Globus pallidus (tissue), 1 donor: Measurements from ENCODE around the gene BBX.

Experiments
- DNase-seq: peaks from one replicate; pipeline ENCODE4 v3.0.0-alpha.2; 2015; ENCODE audit warnings: low spot score

The BBX gene

DNA sequence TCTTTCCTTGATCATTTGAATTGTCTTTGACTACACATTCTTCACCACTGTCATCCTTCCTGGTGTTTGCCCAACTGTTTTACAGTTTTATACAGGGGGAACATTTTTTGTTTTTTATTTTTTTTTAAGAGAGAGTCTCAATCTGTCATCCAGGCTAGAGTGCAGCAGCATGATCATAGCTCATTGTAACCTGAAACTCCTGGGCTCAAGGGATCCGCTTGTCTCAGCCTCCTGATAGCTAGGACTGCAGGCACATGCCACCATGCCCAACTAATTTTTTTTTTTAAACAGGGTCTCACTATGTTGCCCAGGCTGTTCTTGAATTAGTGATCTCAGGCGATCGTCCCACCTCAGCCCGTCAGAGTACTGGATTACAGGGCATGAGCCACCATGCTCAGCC, 222.6 kb downstream of the BBX start:
- no peak for DNase-seq

DNA sequence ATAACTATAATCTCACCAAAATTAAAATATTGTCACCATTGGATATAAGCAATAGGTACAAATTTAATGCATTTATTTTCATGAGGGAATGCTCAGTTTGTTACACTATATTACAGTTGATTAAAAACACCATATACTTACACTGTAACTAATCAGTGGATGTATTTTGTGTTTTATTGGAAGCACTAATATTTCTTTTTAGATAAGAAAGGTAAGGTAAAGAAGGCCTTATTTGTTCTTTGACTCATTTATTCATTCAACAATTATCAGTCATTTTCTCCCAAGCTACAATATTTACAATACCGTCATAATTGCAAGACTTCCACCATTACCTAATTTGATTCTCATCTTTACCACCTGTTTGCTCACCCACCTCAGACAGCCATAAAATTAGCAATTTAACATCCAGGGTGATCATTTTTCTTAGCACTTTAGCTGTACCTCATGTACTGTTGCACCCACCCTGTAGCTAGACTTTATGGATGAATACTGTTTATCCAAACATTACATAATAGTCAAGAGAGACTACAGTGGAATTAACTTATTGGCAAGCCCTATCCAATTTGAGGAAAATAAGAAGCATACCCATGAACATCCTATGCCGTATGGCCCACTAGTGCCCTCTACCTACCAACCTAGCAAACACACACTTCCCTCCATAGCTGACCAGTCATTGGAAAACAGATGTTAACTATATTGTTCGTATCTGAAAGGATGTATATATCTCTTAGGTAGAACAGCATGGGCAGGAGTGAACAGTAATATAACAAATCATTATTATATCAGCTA, 229.6 kb downstream of the BBX start:
- DNase-seq: peak; percentile 53

DNA sequence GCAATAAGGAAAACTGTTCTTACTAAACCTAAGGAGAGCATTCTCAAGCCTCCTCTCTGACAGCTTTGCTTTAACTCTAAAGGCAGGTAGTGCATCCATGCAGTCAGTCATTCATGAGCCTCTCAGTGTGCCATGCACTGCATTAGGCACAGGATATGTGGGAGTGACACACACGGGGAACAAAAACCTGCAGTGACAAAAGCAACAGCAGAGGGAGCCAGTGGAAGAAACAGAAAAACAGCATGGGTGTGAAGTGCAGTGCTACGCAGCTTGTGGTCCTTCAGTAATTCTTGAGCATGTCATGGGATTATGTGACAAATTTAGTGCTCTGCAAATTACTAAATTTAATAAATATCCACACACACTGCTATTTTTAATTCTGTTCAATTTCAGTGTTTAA, 230.7 kb downstream of the BBX start:
- peak; percentile 80 for DNase-seq

DNA sequence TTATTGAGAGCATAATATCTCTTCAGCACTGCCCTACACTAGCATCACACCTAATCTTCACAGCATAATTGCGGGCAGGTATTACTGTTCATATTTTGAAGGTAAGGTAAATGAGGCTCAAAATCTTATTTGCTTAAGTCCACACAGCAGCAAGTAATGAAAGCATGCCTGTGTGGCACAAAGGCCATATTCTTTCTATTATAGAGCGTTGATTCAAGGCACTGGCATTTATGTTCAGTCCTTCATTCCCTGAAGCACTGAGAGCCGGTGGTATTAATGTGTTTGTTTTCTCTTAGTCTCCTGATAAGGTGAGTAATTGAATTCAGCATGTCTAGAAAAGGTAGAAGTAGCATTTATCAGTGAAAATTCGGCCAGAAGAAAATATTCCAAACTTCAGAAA, 231.2 kb downstream of the BBX start:
- DNase-seq: no peak

DNA sequence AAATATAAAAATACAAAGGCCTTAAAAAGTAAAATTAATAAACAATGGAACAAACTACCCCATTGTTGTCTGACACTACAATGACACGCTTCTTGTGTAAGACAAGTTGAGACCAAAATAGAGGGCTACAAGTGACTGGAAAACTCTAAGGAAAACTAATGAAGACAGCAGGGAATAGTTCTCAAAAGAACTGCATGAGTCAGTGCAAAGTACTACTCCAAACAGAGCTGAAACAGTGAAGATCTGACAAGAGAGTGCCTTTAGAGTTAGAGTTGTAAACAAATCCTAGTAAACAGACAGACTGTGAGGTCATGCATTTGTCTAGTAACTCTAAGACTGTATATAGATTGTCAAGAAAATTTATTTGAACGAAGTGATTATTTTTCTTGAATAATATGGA, 233.9 kb downstream of the BBX start:
- peak; percentile 63 for DNase-seq

DNA sequence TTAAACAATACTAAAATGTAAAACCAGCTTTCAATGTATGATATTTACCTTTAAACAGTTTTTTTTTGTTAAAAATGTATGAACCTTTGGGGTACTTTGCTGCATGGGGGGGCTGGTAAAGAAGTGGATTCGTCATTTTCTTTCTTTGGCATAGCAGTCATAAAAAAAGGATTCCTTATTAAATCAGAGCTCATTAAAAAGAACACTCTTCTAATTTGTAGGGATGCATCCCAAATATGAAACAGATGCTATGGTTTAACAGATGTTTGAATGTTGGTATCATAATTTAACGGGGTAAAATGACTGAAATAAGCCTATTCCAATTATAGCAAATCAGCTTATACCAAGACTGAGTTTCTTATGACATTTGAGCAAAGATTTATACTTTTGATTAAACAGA, 234.4 kb downstream of the BBX start:
- no peak for DNase-seq

DNA sequence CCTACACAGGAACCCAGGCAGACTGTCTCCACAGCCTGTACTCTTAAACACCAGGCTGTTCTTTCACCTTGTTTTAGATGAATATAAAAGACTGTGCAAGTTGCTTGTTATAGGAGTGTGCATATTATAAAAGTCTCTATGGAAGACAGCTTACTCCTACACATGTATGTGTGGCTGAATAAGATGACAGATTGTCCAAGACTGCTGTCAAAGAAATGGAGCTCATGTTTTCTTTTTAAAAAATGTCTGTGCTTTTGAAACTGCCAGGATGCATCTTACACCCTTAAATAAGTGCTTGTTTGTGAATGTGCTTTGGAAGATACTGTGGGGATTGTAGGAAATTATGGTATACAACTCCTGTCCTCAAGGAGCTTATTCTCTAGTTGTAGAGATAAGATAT, 237.4 kb downstream of the BBX start:
- no peak for DNase-seq

DNA sequence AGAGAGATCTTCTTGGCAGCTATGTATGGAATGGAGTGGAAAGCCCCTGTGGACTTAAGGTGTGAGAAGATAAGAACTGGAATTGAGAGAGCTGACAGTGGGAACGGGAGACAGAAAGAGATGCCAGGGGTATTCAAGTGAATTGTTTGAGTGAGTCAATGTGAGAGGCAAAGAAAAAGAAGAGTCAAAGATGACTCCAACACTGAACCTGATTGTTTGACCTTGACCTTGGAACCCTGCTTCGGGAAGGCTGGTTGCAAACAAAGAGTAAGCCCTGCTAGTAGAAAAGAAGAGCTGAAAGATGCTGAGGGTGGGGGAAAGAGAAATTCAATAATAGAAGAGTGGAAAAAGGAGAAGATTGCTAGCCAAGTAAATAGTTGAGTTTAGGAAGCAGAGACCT, 238.6 kb downstream of the BBX start:
- DNase-seq: no peak

DNA sequence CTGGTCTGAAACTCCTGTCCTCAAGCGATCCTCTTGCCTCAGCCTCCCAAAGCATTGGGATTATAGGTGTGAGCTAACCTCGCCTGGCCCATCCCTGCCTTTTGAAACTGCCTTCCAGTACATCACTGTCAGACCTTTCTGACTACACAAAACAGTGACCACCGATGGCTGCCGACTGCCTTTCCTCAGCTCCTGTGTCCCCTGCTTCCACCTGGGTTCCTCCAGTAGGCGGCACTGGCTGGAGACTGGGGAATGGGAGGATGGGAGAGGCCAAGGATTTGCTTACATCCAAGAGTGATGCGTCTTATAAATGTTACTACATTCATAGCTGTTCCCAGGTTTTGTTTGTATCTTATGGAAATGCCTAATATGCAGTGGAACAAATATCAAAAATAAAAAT, 242.8 kb downstream of the BBX start:
- DNase-seq: no peak

DNA sequence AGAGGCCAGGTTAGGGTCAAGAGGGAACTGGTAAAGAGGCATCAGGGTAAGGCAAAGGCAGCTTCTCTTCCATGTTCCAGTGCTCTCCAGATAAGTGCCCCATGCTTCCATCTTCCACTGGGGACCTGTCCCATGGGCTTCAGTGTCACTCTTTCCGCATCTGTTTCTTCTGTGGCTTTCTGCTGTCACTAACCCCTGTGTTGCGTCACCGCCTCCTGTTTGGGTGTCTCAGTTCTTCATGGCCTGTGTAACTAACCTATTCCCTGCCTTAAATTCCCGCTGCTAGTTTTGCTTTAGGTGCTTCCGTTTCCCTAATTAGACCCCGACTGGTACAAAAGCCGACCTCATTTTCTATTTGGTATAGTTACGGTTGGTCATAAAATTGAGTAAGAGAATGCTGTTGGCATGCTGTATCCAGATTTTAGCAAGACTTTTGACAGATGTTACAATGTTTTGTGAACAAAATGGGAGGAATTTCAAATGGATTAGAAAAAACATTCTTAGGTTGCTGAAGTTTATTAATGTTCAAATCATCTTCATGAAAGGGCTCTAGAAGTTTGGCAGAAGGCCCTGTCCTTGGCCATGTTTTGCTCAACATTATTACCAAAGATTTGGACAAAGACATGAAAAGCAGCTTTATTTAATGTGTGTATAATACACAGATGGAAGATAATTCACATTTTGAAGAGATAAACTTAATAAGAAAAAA, 245.3 kb downstream of the BBX start:
- DNase-seq: no peak

DNA sequence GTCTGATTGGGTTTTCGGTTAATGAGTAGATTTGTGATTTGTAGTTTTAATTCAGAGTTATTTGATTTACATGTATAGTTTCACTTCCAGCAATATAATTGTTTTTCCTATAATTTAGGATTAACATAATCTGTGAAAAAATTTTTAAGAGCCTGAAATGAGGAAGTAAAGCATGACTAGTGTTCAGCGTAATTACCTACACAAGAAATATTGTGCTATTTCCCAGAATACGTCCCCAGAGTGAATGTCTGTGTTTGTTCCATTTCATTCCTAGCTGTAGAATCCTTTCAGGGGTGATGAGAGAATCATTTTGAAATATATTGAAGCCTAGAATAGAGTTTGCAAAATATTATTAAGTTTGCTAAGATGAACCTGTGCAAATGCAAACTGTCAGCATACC, 247.1 kb downstream of the BBX start:
- no peak for DNase-seq

DNA sequence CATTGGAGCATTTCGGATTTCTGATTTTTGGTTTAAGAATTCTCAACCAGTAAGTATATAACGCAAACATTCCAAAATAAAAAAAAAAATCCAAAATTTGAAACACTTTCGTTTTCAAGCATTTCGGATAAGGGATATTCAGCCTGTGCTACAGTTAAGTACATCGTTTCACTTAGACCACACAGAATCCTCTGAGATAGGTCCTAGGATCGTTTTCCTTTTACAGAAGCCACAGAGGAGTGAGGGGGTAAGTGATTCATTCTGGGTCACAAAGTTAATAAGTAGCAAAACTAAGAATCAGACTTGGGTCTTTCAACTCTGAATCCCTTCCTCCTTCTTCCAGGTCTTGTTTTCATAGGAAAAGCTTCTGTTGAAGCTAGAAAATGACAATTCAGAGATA, 249.3 kb downstream of the BBX start:
- DNase-seq: no peak

DNA sequence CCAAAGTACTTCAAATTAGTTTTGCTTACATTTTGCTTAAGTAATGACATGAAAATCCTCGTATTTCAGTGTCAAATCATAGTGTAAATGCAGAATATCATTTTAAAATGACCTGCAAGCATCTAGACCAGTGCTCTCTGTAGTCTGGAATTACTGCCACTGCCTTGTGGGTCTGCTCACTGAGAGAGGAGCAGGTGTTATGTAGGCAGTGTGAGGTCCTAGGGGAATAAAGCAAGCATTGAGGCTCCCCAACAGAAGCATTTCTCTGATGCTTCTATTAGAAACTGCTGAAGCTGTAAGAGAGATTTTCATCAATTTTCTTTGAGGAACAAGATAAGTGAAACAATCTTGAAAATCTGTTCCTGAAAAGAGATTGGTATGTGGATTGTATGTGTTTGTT, 253.2 kb downstream of the BBX start:
- DNase-seq: no peak

DNA sequence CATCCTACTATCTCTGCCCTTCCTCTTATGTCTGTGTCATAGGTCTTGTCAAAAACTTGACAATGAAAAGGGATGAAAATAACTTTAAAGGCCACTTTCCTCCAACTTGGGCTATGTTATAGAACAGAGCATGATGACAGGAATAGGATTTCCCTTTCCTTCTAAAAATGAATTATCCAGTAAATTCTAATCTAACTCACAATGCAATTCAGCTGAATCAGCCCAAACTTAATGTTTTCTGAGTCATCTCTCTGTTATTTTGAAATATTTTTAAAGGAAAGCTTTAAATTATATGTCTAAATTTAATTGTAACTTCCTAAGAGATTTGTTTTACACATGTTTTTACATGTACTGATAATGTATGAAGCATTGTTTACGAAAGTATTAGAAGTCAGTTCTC, 258.5 kb downstream of the BBX start:
- no peak for DNase-seq

DNA sequence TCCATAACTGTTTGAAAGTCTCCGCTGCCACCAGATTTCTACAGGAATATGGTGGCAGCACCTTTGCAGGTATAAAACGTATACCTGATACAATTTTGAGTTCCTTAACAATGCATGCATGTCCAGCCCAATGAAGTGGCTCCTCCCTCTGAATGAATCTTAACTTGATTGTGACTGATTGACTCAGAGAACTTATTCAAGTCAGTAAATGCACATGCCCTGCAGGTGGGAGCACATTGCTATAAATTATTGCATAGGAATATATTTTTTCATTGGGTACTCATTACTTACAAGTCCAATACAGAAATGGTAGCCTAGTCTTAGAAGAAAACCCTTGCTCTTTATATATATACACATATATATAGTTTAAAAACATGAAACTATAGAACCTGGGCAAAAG, 259.3 kb downstream of the BBX start:
- DNase-seq: no peak

DNA sequence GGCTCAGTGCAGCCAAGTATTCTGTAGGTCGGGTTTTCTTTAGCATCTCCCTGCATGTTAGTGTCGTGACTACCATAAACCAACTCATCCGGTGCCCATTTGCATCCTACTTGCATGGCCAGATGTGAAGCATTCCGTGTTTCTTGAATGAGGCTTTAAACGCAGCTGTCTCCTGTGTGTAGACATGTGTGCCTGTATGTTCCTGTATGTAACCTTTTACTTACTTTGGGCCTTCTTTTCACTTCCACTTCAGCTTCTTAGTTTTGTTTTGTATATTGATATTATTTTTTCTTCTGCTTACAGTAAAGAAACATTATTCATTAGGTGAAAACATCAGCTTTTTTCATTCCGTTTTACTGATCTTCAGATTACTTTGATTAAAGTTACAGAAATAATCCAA, 267.9 kb downstream of the BBX start:
- no peak for DNase-seq

DNA sequence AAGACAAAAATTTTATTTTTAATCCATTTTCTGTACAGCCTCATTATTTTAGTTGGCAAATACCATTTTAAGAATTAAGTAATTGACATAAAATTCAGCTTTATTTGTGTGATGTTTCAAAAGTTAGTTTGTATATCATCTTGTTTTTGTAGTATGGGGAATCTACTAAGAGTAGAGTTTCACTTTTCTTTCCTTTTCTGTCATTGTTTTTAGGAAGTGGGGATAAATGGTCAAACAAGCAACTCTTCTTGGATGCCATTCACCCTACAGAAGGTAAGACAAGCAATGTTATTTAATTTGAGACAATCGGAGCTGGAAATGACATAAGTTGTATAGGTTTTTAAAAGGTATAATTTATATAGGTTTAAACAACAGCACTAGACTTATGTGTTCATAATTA, 268.3 kb downstream of the BBX start:
- no peak for DNase-seq

DNA sequence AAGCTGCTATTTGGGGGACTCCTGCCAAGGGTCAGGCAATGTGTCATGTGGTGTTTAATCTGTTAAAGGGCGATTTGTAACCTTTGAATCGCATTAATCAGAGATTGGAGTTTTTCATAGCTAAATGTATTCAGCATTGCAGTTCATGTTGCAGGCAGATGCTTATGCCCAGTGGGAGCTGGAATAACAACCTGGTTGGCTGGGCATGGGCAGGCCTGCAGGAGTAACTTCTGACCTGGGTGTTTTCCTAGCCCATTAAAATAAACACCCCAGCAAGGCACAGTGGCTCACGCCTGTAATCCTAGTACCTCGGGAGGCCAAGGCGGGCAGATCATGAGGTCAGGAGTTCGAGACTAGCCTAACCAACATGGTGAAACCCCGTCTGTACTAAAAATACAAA, 268.7 kb downstream of the BBX start:
- DNase-seq: no peak

DNA sequence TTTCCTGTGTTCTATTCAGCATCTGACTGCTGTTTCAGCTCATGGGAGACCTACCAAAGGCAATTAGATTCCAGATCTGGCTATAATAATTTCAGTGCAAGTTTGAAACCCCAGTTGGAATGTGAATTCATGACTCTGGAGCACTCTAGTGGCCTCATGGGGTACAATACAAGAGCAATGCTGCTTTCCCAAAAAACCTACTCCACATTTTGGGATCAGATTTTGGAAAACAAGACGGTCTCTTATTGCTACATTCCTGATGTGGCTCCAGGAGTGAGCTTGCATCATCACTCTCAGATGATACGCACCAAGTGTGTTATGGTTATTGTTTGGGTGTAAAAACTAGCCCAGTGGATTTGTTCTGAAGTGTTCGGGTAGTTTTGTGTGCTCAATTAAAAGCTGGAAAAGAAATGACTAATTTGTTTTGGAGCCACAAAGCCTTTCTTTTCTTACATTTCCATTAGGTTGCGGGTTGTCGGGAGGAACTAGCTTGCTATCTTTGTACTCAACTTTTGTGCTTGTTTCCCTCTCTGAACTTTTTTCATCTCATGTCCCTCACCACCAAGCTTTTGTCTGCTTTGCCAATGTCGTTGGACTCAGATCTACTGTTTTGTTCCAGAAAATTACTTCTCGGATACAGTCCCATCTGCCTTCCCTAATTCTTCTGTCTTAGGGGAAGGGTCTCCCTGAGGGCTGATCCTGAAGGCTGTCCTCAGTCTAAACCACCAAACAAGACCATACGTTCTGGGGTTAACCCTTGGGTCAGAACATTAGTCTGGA, 272.1 kb downstream of the BBX start:
- DNase-seq: peak; percentile 45

DNA sequence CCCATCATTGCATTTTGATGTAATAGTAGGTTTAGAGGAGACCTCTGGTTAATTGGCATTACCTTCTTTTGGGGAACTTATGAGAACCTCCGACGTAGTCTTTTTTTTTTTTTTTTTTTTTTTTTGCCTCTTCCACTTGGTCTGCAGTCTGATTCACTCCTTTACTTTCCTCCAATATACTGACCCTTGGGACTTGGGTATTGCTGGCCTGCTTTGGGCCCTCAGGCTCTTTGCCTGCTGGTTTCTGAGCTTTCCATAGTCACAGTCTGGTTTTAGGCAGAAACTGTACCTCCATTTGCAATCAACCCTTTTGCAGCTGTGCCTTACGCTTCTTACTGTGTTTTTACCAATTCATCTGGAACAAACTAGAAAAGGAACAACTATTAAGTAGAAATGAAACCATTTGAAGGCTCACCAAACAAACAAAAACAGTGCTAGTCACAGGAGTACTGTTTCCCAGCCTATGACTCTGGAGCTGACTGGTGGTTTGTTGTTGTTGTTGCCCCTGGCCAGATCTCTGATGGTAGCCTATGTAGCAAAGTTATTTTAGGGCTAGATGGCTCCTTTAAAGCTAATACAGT, 272.8 kb downstream of the BBX start:
- DNase-seq: no peak

DNA sequence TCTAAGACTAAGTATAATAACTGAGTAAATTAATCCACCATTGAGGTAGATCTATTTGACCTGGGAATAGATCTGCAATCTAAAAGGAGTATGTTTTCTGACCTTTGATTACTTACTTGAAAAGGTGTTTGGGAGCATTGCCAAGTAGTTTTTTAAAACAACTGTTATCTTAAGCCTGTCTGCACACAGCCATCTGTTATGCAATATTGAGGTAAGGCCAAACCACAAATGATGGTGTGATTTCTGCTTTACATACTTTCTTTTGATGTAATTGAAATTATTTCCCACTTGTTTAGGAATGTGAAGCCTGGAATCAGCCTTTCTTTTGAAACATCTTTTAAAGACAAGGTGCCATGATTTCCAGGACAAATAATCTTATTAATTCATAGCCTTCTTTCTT, 274.0 kb downstream of the BBX start:
- no peak for DNase-seq

DNA sequence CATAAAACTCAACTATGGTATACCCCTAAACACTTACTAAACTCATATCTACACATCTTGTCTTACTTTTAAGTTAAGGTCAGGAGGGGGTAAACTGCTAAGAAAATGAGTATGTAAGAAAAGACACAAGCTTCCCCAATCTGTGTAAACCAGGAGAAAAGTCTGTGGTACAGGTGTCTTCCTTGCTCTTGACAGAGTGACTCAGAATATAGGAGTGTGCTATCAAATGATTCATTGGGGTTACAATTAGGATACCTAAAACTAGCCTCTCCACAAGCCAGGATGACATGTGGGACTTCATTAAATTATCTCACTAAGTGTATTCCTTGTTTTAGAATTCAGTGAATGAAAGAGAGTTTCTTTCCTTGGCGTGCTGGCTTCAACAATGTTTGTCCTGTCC, 274.8 kb downstream of the BBX start:
- no peak for DNase-seq

DNA sequence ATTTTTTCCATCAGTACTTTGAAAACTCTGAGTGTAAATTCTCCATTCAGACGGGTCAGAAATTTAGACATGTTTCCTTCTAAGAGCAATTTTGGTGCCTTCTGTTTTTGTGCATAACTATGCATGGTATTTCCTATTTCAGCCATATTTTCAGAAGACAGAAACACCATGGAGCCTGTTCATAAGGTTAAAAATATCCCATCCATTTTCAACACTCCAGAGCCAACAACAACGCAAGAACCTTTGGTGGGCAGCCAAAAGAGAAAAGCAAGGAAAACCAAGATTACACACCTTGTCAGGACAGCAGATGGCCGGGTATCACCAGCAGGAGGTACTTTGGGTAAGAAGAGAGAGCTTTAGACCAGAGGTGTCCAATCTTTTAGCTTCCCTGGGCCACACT, 275.6 kb downstream of the BBX start:
- DNase-seq: no peak
